ENCODE data around the gene IGFBPL1. TPM values are rescaled to one million over a fixed set of nuclear protein-coding genes. Genes with fewer than 3 reads are reported as not detected.

Gene IGFBPL1
- total and polyA plus RNA-seq, 2 of the 13 experiments (the other 11 are each of a cell fraction or from before 2014, with no cell fraction given): 0.24 TPM; not detected in 1

DNA sequence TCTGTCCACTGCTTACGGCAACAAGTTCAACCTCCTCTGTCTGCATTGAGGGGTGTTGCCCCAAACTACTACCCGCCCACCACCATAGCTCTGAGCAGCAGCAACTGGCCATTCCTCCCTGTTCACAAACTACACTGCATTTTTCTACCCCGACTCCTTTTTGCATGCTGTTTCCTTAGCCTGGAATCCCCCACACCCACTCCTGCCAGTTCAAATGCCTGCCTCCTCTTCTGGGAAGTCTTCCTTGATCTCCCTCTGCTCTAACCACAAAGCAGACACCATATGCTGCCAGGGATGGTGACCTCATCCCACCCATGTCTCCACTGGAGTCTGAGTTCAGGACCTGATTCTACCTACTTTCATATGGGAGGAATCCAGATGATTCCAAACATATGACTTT, 18.5 kb downstream of the IGFBPL1 start:
- H3K9ac ChIP-seq (ENCODE audit: insufficient read depth, low read depth, low read length): no peak overlapping the region
- intact Hi-C loops (cut with micrococcal nuclease; ENCODE audit: unreplicated experiment) (no loop called here), in situ Hi-C loops (cut with HindIII; ENCODE audit: extremely low pct_ligation_motif_present, low pct_unique_long_range_greater_than_20kb) (no loop called here)
- no TSS peak for BruUV-seq (replicated peaks)
- H3K4me2 ChIP-seq (ENCODE audit: low read depth, low read length): no peak overlapping the region
- ATAC-seq: no peak
- no peaks in the 10 kb centered on the region for H4K20me1 ChIP-seq (ENCODE audit: insufficient read depth, low read length)
- peaks cover 14% of the 10 kb centered on the region for H3K4me1 ChIP-seq (ENCODE audit: insufficient read depth, low read length)
- H2AFZ ChIP-seq (ENCODE audit: low read length): no peak overlapping the region
- no peak for TF ChIP-seq STAG1 (CRISPR knock-in tag; IDR thresholded peaks at IDR 0.05)
- no peak for TF ChIP-seq HMG20B (CRISPR knock-in tag; conservative IDR thresholded peaks at IDR 0.05)
- no peak for TF ChIP-seq WIZ (CRISPR knock-in tag; IDR thresholded peaks at IDR 0.05)
- TF ChIP-seq, protein P1, sequence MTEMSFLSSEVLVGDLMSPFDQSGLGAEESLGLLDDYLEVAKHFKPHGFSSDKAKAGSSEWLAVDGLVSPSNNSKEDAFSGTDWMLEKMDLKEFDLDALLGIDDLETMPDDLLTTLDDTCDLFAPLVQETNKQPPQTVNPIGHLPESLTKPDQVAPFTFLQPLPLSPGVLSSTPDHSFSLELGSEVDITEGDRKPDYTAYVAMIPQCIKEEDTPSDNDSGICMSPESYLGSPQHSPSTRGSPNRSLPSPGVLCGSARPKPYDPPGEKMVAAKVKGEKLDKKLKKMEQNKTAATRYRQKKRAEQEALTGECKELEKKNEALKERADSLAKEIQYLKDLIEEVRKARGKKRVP (CRISPR knock-in tag; IDR thresholded peaks at IDR 0.05): no peak
- TF ChIP-seq, protein P2, sequence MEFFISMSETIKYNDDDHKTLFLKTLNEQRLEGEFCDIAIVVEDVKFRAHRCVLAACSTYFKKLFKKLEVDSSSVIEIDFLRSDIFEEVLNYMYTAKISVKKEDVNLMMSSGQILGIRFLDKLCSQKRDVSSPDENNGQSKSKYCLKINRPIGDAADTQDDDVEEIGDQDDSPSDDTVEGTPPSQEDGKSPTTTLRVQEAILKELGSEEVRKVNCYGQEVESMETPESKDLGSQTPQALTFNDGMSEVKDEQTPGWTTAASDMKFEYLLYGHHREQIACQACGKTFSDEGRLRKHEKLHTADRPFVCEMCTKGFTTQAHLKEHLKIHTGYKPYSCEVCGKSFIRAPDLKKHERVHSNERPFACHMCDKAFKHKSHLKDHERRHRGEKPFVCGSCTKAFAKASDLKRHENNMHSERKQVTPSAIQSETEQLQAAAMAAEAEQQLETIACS (CRISPR knock-in tag; IDR thresholded peaks at IDR 0.05): no peak
- no peak for TF ChIP-seq CEBPG (CRISPR knock-in tag; IDR thresholded peaks at IDR 0.05)
- no peak for TF ChIP-seq NR3C1 (CRISPR knock-in tag; IDR thresholded peaks at IDR 0.05)
- TF ChIP-seq ZBTB7B (CRISPR knock-in tag; IDR thresholded peaks at IDR 0.05): no peak
- no peak for TF ChIP-seq RAD51 (IDR thresholded peaks at IDR 0.05; ENCODE audit: borderline replicate concordance)
- TF ChIP-seq, protein P3, sequence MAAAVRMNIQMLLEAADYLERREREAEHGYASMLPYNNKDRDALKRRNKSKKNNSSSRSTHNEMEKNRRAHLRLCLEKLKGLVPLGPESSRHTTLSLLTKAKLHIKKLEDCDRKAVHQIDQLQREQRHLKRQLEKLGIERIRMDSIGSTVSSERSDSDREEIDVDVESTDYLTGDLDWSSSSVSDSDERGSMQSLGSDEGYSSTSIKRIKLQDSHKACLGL (CRISPR knock-in tag; IDR thresholded peaks at IDR 0.05): no peak
- TF ChIP-seq, protein P4, sequence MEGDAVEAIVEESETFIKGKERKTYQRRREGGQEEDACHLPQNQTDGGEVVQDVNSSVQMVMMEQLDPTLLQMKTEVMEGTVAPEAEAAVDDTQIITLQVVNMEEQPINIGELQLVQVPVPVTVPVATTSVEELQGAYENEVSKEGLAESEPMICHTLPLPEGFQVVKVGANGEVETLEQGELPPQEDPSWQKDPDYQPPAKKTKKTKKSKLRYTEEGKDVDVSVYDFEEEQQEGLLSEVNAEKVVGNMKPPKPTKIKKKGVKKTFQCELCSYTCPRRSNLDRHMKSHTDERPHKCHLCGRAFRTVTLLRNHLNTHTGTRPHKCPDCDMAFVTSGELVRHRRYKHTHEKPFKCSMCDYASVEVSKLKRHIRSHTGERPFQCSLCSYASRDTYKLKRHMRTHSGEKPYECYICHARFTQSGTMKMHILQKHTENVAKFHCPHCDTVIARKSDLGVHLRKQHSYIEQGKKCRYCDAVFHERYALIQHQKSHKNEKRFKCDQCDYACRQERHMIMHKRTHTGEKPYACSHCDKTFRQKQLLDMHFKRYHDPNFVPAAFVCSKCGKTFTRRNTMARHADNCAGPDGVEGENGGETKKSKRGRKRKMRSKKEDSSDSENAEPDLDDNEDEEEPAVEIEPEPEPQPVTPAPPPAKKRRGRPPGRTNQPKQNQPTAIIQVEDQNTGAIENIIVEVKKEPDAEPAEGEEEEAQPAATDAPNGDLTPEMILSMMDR (CRISPR knock-in tag; IDR thresholded peaks at IDR 0.05): no peak
- H3K79me2 ChIP-seq (ENCODE audit: insufficient read depth, low read length): no peaks in the 10 kb centered on the region
- no peaks in the 10 kb centered on the region for H3K9me3 ChIP-seq (ENCODE audit: low read length)
- POLR2A ChIA-PET: no interaction called here
- no peak overlapping the region for H3K4me3 ChIP-seq (replicated peaks in 1 of 3; ENCODE audit: insufficient read depth in 1 of 3, low read depth in 2 of 3, low read length in 3 of 3)
- peaks cover 8 to 34% of the 10 kb centered on the region in 2 experiments; a peak in 4 of 5 replicates for H3K27me3 ChIP-seq (ENCODE audit: control insufficient read depth in 1 of 2, insufficient read depth in 2 of 2, low read length in 2 of 2)
- DNase-seq (ENCODE audit: low spot score): no peak
- no peak for FAIRE-seq
- H3K27ac ChIP-seq (ENCODE audit: extremely low read length, insufficient read depth, low read length): no peak overlapping the region
- CTCF ChIA-PET (ENCODE audit: low intra/inter-chr PET ratio, low total read pairs): no interaction called here
- WGBS (ENCODE audit: low lambda C conversion rate): 28% methylated on average over 2 of the region's 3 CpGs
- H3K36me3 ChIP-seq (replicated peaks in 1 of 2; ENCODE audit: control insufficient read depth in 1 of 2, insufficient read depth in 2 of 2, low read length in 2 of 2): no peaks in the 10 kb centered on the region

Data from HepG2 (cell line).